ENCODE measurements around the gene PFN3.
"Not testable (repeated sequence)": the region's sequence is repeated elsewhere in the genome, so short reads cannot be mapped to it uniquely, and the experiment has no call there.

Gene PFN3

GRCh38 chr5:177390363-177391300, 9.8 kb downstream of the PFN3 start:
- DNase-seq = peak; percentile 93

GRCh38 chr5:177389241-177390169, 11.0 kb downstream of the PFN3 start:
- DNase-seq = peak; percentile 80

GRCh38 chr5:177388521-177389052, 11.9 kb downstream of the PFN3 start:
- no peak for DNase-seq

GRCh38 chr5:177387405-177387804, 13.1 kb downstream of the PFN3 start:
- no peak for DNase-seq

- no peak for DNase-seq
Measured at GRCh38 chr5:177386542-177386941, 13.9 kb downstream of the PFN3 start.

- DNase-seq = no peak
Measured at GRCh38 chr5:177385720-177386119, 14.7 kb downstream of the PFN3 start.

GRCh38 chr5:177384134-177384533, 16.3 kb downstream of the PFN3 start, which contains the start of gene SLC34A1:
Gene SLC34A1, plus strand, starts transcription at chr5:177384434. Its CDS starts 1,308 bp downstream, at chr5:177385742.
- no peak for DNase-seq

GRCh38 chr5:177383181-177383580, 17.3 kb downstream of the PFN3 start:
- DNase-seq = no peak

- DNase-seq = no peak
Measured at GRCh38 chr5:177382423-177383029, 17.9 kb downstream of the PFN3 start.

- DNase-seq = no peak
Measured at GRCh38 chr5:177380805-177381126, 19.7 kb downstream of the PFN3 start.

- peak; percentile 69 for DNase-seq
Measured at GRCh38 chr5:177378884-177379883, 21.3 kb downstream of the PFN3 start.

- DNase-seq = no peak
Measured at GRCh38 chr5:177377851-177378776, 22.3 kb downstream of the PFN3 start.

GRCh38 chr5:177376107-177376506, 24.4 kb downstream of the PFN3 start:
- no peak for DNase-seq

- DNase-seq = not testable (repeated sequence)
Measured at GRCh38 chr5:177375516-177375915, 24.9 kb downstream of the PFN3 start.

GRCh38 chr5:177374211-177374610, 26.2 kb downstream of the PFN3 start:
- no peak for DNase-seq

GRCh38 chr5:177373806-177374205, 26.7 kb downstream of the PFN3 start:
- DNase-seq = no peak

- DNase-seq = peak; percentile 72
Measured at GRCh38 chr5:177372910-177373309, 27.6 kb downstream of the PFN3 start.

GRCh38 chr5:177372034-177372896, 28.2 kb downstream of the PFN3 start:
- peak; percentile 77 for DNase-seq
